Left cardiac atrium (tissue), 4 donors: Measurements from ENCODE around the gene JSRP1. TPM values are rescaled to one million over a fixed set of nuclear protein-coding genes. Genes with fewer than 3 reads are reported as not detected.

Source experiments
- ATAC-seq, 2 donors: fragments of 200-7000 bp; cut with Tn5 transposase; one replicate each; pipeline ENCODE4 v1.9.1; 2020; ENCODE audit warnings: mild to moderate bottlenecking in 2 of 2, moderate library complexity in 2 of 2
- DNase-seq: peaks from one replicate; pipeline ENCODE4 v3.0.0-alpha.2; 2020
- intact Hi-C, 2 donors: fragments of 100-400 bp; cut with DNase I; formaldehyde crosslinking; loops; one replicate each; pipeline versions ENCODE4 v1.14.1 to v1.15.1; 2022 to 2023
- total RNA-seq, 2 donors: library from RNA; stranded (reverse); fragmentation: NEBNext Ultra II Directional; extraction: Animal tissue kit (Norgen Biotek cat#: 25700); gene quantifications; one replicate each; pipeline ENCODE4 v1.2.1, GENCODE V29; 2021
- donor health status: DM: no; HTN: yes; CAD: no.
- donor health status: DM: no; HTN: yes; CAD: no; lungs with severe emphysema.
- donor health status: DM: yes; HTN: yes; CAD: no.
- donor health status: Dilated cardiomyopathy.

JSRP1 gene
- total RNA-seq, 2 donors from 2014 or later = 0.27 TPM; not detected in 1

- DNase-seq = peak; percentile 91
- ATAC-seq = peak; percentile 55 to 58
- intact Hi-C loops = loop anchor here in 1 of 2 donors (5.0 kb wide), 2 partner anchors 33 to 47 kb away; partner anchors contain the start of genes PLEKHJ1 and SF3A2
Observed at GRCh38 chr19:2270423-2271233, 14.4 kb upstream of the JSRP1 start.

GRCh38 chr19:2270157-2270422 lies 13.9 kb upstream of the JSRP1 start:
- peak; percentile 73 for DNase-seq
- intact Hi-C loops = loop anchor here in 1 of 2 donors (5.0 kb wide), 2 partner anchors 33 to 47 kb away; partner anchors contain the start of genes PLEKHJ1 and SF3A2
- ATAC-seq = peak; percentile 27 to 32

- DNase-seq (peak; percentile 97), ATAC-seq (peak; percentile 88 to 89)
- intact Hi-C loops = loop anchor here in 1 of 2 donors (5.0 kb wide), 2 partner anchors 32 to 48 kb away; partner anchors contain the start of genes PLEKHJ1 and SF3A2
Observed at GRCh38 chr19:2269244-2270156, 13.3 kb upstream of the JSRP1 start.

- no peak for DNase-seq
- intact Hi-C loops = no loop called here
- no peak for ATAC-seq
Observed at GRCh38 chr19:2268861-2269243, 12.6 kb upstream of the JSRP1 start.

GRCh38 chr19:2268480-2268830 lies 12.2 kb upstream of the JSRP1 start:
- ATAC-seq (no peak), DNase-seq (no peak)
- intact Hi-C loops = no loop called here

GRCh38 chr19:2266183-2266993 lies 10.2 kb upstream of the JSRP1 start:
- intact Hi-C loops = no loop called here
- peak in 1 of 2 donors; percentile 13 for ATAC-seq
- peak; percentile 93 for DNase-seq

- no peak for DNase-seq
- intact Hi-C loops = no loop called here
- no peak for ATAC-seq
Observed at GRCh38 chr19:2261438-2262172, 5.4 kb upstream of the JSRP1 start.

GRCh38 chr19:2260341-2260805 lies 4.2 kb upstream of the JSRP1 start:
- ATAC-seq (no peak), DNase-seq (no peak)
- intact Hi-C loops = no loop called here

GRCh38 chr19:2259336-2259735 lies 3.1 kb upstream of the JSRP1 start:
- no peak for DNase-seq
- intact Hi-C loops = no loop called here
- no peak for ATAC-seq

GRCh38 chr19:2255112-2255845 lies 938 bp downstream of the JSRP1 start:
- no peak for DNase-seq
- intact Hi-C loops = no loop called here
- ATAC-seq = no peak

- intact Hi-C loops = no loop called here
- DNase-seq = peak; percentile 37
- no peak for ATAC-seq
Observed at GRCh38 chr19:2254064-2254872, 1.9 kb downstream of the JSRP1 start.

GRCh38 chr19:2253106-2254063 lies 2.8 kb downstream of the JSRP1 start:
- intact Hi-C loops = no loop called here
- ATAC-seq (no peak), DNase-seq (no peak)

GRCh38 chr19:2252797-2253105 lies 3.5 kb downstream of the JSRP1 start:
- intact Hi-C loops = no loop called here
- no peak for ATAC-seq
- DNase-seq = no peak

GRCh38 chr19:2252055-2252796 lies 4.0 kb downstream of the JSRP1 start:
- intact Hi-C loops = no loop called here
- DNase-seq (peak; percentile 7), ATAC-seq (no peak)
